Measurements from ENCODE around the gene KLF15.

GRCh38 chr3:126373682-126374601, 16.7 kb upstream of the KLF15 start:
- TF ChIP-seq POLR2AphosphoS5 (IDR thresholded peaks at IDR 0.05; ENCODE audit: low read depth, low read length), result no peak
- no peak for TF ChIP-seq SIN3A (IDR thresholded peaks at IDR 0.05; ENCODE audit: borderline replicate concordance, insufficient read depth, low read length)
- no peak for TF ChIP-seq TAF1 (IDR thresholded peaks at IDR 0.05; ENCODE audit: borderline replicate concordance, insufficient read depth, low read length)
- no peak for TF ChIP-seq REST (IDR thresholded peaks at IDR 0.05; ENCODE audit: insufficient read depth in 1 of 2, low read depth in 2 of 2, low read length in 2 of 2)
- no peak for TF ChIP-seq FOXP2 (optimal IDR thresholded peaks at IDR 0.05; ENCODE audit: borderline replicate concordance, extremely low read depth, extremely low read length, insufficient read depth)

All from PFSK-1 (cell line).